ENCODE measurements around the gene SGTB.

Gene SGTB

GRCh38 chr5:65721720-65722574, at the start of gene SGTB, which contains the start of gene NLN:
TSS of gene SGTB (minus strand) at chr5:65722109. CDS start at chr5:65720807, 1,302 bp downstream.
TSS of gene NLN (plus strand) at chr5:65722205. CDS start at chr5:65722374, 169 bp downstream.
- Histone ChIP-seq H3K9me3 (no peaks in the 10 kb centered on the region), H3K36me3 (peaks cover 27% of the 10 kb centered on the region), H3K27me3 (no peaks in the 10 kb centered on the region), H3K4me3 (ENCODE audit: low read depth in 1 of 2, low read length in 1 of 2) (peak within 1 kb of the TSS; percentile 95 to 97), H3K27ac (peak within 1 kb of the TSS; percentile 82), H3K4me1 (ENCODE audit: control insufficient read depth in 1 of 2, insufficient read depth in 1 of 2, low read depth in 1 of 2, low read length in 1 of 2) (peaks cover 34 to 38% of the 10 kb centered on the region in 2 experiments)
- TF ChIP-seq, protein P1, sequence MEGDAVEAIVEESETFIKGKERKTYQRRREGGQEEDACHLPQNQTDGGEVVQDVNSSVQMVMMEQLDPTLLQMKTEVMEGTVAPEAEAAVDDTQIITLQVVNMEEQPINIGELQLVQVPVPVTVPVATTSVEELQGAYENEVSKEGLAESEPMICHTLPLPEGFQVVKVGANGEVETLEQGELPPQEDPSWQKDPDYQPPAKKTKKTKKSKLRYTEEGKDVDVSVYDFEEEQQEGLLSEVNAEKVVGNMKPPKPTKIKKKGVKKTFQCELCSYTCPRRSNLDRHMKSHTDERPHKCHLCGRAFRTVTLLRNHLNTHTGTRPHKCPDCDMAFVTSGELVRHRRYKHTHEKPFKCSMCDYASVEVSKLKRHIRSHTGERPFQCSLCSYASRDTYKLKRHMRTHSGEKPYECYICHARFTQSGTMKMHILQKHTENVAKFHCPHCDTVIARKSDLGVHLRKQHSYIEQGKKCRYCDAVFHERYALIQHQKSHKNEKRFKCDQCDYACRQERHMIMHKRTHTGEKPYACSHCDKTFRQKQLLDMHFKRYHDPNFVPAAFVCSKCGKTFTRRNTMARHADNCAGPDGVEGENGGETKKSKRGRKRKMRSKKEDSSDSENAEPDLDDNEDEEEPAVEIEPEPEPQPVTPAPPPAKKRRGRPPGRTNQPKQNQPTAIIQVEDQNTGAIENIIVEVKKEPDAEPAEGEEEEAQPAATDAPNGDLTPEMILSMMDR (IDR thresholded peaks at IDR 0.05): peak; percentile 31

DNA sequence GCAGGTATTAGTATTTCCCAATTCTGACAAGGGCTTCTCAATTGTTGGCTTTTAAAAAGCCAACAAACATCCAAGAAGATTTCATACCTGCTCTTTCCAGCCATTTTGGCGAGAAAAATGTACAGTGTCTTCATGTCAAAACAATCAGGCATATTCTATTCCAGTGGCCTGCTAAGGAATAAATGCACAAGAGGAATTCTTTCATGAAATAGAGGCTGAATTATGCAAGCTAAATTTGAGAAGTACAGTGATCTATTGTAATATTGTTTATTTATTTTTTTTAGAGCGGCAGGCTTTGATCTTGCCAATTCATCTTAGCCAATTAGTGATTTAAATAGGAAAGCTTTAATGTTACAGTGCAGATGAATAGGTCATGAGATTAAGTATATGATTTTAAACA, 49.4 kb upstream of the SGTB start:
- Histone ChIP-seq H3K27ac (no peak overlapping the region), H3K4me1 (ENCODE audit: control insufficient read depth in 1 of 2, insufficient read depth in 1 of 2, low read depth in 1 of 2, low read length in 1 of 2) (no peaks in the 10 kb centered on the region), H3K4me3 (ENCODE audit: low read depth in 1 of 2, low read length in 1 of 2) (no peak overlapping the region), H3K36me3 (no peaks in the 10 kb centered on the region), H3K27me3 (no peaks in the 10 kb centered on the region), H3K9me3 (no peaks in the 10 kb centered on the region)
- TF ChIP-seq, protein P1 (IDR thresholded peaks at IDR 0.05): no peak

DNA sequence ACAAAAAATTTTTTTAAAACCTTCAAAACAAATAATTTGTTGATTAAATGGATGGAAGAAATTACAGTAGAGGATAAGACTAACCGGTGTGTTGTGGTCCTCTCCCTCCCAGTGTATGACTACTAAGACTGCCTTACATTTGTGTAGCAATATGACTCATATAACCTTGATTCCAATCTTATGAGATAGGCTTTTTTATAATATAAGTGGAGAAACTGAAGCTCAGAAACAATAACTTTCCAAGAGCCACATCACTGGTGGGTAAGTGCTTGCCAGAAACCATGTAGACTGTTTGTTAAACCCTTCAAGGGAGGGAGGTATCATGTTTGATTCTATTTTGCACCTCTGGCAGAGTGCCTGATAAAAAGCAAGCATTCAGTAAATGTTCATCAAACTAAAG, 47.6 kb upstream of the SGTB start:
- no peak overlapping the region for H3K4me3 ChIP-seq (ENCODE audit: low read depth in 1 of 2, low read length in 1 of 2)
- no peaks in the 10 kb centered on the region for H3K9me3 ChIP-seq
- TF ChIP-seq, protein P1 (IDR thresholded peaks at IDR 0.05): no peak
- no peak overlapping the region for H3K27ac ChIP-seq
- H3K27me3 ChIP-seq: no peaks in the 10 kb centered on the region
- no peaks in the 10 kb centered on the region for H3K36me3 ChIP-seq
- no peaks in the 10 kb centered on the region for H3K4me1 ChIP-seq (ENCODE audit: control insufficient read depth in 1 of 2, insufficient read depth in 1 of 2, low read depth in 1 of 2, low read length in 1 of 2)

DNA sequence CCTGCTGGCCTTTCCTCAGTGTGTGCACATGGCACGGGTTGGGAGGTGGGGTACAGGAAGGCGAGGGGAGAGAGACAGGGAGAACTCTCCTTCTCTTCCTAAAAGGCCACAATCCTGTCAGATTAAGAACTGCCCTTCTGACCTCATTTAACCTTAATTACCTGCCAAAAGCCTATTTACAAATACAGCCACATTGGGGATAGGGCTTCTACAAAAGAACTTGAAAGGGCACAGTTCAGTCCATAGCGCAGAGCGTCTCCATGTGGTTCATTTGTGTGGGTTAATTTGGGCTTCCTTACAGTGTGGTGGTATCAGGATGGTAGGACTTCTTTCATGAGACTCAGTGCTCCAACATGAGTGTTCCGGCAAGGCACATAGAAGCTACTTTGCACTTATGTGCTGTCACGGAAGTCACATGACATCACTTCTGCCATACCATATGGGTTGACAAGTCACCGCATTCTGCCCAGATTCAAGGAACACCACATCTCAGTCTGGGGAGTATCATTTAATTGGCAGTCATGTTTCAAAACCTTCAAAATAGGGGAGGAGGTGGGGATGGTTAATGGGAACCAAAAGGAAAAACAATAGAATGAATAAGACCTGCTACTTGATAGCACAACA, 46.9 kb upstream of the SGTB start:
- H3K9me3 ChIP-seq: no peaks in the 10 kb centered on the region
- H3K27me3 ChIP-seq: no peaks in the 10 kb centered on the region
- no peaks in the 10 kb centered on the region for H3K36me3 ChIP-seq
- H3K4me3 ChIP-seq (ENCODE audit: low read depth in 1 of 2, low read length in 1 of 2): no peak overlapping the region
- H3K27ac ChIP-seq: no peak overlapping the region
- H3K4me1 ChIP-seq (ENCODE audit: control insufficient read depth in 1 of 2, insufficient read depth in 1 of 2, low read depth in 1 of 2, low read length in 1 of 2): no peaks in the 10 kb centered on the region
- TF ChIP-seq, protein P1 (IDR thresholded peaks at IDR 0.05): no peak

DNA sequence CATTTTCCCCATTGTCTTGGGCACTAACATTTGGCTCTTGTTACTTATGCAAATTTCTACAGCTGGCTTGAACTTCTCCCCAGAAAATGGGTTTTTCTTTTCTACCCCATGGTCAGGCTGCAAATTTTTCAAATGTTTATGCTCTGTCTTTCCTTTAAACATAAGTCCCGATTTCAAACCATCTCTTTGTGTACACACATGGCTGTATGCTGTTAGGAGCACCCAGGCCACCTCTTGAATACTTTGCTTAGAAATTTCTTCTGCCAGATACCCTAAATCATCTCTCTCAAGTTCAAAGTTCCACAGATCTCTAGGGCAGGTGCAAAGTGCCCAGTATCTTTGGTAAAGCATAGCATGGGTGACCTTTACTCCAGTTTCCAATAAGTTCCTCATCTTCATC, 45.7 kb upstream of the SGTB start:
- no peaks in the 10 kb centered on the region for H3K27me3 ChIP-seq
- H3K4me1 ChIP-seq (ENCODE audit: control insufficient read depth in 1 of 2, insufficient read depth in 1 of 2, low read depth in 1 of 2, low read length in 1 of 2): no peaks in the 10 kb centered on the region
- TF ChIP-seq, protein P1 (IDR thresholded peaks at IDR 0.05): no peak
- no peak overlapping the region for H3K27ac ChIP-seq
- no peaks in the 10 kb centered on the region for H3K9me3 ChIP-seq
- no peaks in the 10 kb centered on the region for H3K36me3 ChIP-seq
- no peak overlapping the region for H3K4me3 ChIP-seq (ENCODE audit: low read depth in 1 of 2, low read length in 1 of 2)

Data from neutrophil (primary cell).